ACC112 (cell line): ENCODE data around the gene TGM6.

Source experiments
- H2AFZ ChIP-seq: fragments of 200-600 bp; sonication (generic); one replicate; pipeline ENCODE4 v1.6.0; 2017; ENCODE audit warnings: antibody characterized with exemption, low read length; ENCODE audit not compliant: unreplicated experiment
- H3K27ac ChIP-seq: fragments of 200-600 bp; sonication (generic); 2 replicates; pipeline ENCODE4 v1.5.1; 2014; ENCODE audit warnings: low read depth, mild to moderate bottlenecking, antibody characterized with exemption, low read length, moderate library complexity
- H3K27me3 ChIP-seq: fragments of 200-600 bp; sonication (generic); 2 replicates; pipeline ENCODE4 v1.6.1; 2014; ENCODE audit warnings: mild to moderate bottlenecking, antibody characterized with exemption, low read length, moderate library complexity, mixed read lengths; ENCODE audit not compliant: insufficient read depth
- H3K36me3 ChIP-seq: fragments of 200-600 bp; sonication (generic); 2 replicates; pipeline ENCODE4 v1.6.1; 2016; ENCODE audit warnings: mild to moderate bottlenecking, antibody characterized with exemption, low read length, moderate library complexity, mixed read lengths; ENCODE audit not compliant: insufficient read depth
- H3K4me1 ChIP-seq: fragments of 200-600 bp; sonication (generic); one replicate; pipeline ENCODE4 v1.6.1; 2016; ENCODE audit warnings: low read length, mixed read lengths; ENCODE audit not compliant: insufficient read depth, unreplicated experiment, control insufficient read depth
- H3K4me3 ChIP-seq: fragments of 200-600 bp; sonication (generic); 2 replicates; pipeline ENCODE4 v1.5.1; 2014; ENCODE audit warnings: mild to moderate bottlenecking, low read depth, low read length
- H3K79me2 ChIP-seq: fragments of 200-600 bp; sonication (generic); one replicate; pipeline ENCODE4 v1.6.0; 2016; ENCODE audit warnings: low read length; ENCODE audit not compliant: control insufficient read depth, unreplicated experiment, insufficient read depth

TGM6 gene

DNA sequence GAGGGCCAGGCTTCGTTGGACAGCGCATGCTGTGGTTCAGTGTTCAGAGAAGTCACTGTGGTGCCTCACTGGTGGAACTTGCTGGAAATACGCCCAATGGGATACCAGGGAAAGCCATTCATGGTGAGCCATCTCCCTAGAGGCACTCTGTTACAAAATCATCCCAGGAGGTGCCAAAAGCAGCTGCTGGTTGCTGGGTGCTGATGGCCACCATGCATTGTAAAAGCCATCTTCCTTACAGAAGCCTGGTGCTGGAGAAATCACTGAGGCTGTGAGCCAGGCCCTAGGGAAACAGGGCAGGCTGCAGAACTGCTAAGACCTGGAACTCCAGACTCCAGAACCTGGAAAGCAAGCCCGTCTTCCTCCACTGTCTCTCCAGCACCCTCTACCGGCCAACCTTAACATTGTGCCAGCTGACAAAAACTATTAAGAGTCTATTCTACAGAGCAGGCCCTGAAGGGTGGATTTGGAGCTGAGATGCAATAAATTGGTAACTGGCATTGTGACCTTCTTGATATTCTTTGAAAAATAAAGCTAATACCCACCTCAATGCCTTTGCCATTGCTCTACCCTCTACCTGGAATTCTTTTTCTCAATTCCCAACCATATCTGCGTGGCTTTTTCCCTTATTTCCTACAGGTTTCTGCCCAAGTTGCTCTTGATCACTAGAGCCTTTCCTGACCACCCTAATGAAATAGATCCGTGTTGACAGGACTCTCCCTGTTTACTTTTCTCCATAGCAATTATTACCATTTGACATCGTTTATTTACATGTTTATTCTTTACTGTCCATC lies 71.4 kb downstream of the TGM6 start:
- peaks cover 21% of the 10 kb centered on the region for H3K4me1 ChIP-seq
- H3K27ac ChIP-seq = no peak overlapping the region
- H3K27me3 ChIP-seq = no peaks in the 10 kb centered on the region
- no peak overlapping the region for H3K4me3 ChIP-seq
- H3K36me3 ChIP-seq = no peaks in the 10 kb centered on the region
- H2AFZ ChIP-seq = no peak overlapping the region
- H3K79me2 ChIP-seq = no peaks in the 10 kb centered on the region

DNA sequence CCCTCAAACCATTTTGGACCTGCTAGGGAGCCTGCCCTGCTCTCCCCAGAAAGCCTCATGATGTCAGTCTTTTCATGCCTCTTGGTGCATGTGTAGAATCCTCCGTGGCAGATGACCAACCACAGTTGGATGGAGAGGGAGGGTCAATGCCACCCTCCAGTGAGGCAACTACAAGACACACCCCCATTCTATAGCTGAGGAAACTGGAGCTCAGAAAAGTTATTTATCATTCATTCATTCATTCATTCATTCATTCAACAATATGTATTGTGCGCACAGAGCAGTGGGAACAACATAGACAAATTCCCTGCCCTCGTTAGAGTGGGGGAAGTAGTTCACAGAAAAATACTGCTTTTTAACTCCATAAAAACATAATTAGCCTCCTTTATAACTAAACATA lies 73.1 kb downstream of the TGM6 start:
- Histone ChIP-seq H2AFZ (no peak overlapping the region), H3K27ac (no peak overlapping the region), H3K79me2 (no peaks in the 10 kb centered on the region), H3K36me3 (no peaks in the 10 kb centered on the region), H3K4me1 (peaks cover 21% of the 10 kb centered on the region), H3K4me3 (no peak overlapping the region), H3K27me3 (no peaks in the 10 kb centered on the region)

DNA sequence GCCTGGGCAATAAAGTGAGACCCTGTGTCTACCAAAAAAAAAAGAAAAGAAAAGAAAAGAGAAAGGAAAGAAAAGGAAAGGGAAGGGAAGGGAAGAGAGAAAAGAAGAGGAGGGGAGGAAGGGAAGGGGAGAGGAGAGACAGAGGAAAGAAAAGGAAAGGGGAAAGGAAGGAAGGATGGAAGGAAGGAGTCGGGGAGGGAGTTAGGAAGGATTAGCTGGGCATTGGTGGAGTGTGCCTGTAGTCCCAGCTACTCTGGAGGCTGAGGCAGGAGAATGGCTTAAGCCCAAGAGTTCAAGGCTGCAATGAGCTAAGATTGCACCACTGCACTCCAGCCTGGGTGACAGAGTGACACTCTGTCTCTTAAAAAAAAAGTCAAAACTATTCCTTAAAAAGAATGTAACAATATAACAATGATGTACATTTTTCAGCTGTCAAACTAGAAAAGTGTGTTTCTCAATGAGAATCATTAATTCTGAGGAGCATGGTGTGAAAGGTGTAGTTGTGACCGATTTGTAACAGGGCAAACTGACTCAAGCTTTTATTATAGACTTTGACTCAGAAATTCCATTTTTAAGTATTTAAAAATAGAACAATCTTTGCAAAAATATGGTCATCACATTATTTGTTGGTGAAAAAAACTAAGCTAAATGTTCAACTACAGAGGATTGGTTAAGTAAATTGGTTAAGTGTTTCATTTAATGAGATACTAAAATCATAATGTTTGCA lies 75.2 kb downstream of the TGM6 start:
- no peak overlapping the region for H3K4me3 ChIP-seq
- H3K4me1 ChIP-seq = peaks cover 11% of the 10 kb centered on the region
- H3K36me3 ChIP-seq = peaks cover 13% of the 10 kb centered on the region
- H3K79me2 ChIP-seq = no peaks in the 10 kb centered on the region
- no peaks in the 10 kb centered on the region for H3K27me3 ChIP-seq
- H3K27ac ChIP-seq = no peak overlapping the region
- no peak overlapping the region for H2AFZ ChIP-seq

DNA sequence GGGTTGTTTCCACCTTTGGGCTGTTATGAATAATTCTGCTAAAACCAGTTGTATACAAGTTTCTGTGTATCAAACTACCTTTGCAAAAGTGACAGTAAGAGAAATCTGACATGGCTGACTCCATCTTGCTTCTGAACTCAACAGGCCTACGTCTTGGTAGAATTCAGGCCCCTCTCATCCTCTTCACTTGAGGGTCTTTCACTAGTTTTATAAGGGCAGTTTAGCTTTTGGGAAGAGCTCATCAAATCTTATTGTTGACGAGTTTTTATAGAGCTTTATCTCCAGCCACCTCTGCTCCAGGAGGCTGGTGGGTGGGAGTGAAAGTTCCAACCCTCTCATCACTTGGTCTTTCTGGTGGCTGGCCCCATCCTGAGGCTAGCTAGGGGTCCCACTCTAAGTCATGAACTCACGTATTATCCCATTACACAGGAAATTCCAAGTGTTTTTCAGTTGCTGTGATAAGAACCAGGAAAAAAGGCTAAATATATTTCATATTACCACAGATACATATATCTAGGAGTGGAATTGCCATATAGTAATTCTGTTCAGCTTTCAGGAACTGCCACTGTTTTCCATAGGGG lies 78.3 kb downstream of the TGM6 start:
- Histone ChIP-seq H3K4me1 (no peaks in the 10 kb centered on the region), H3K4me3 (no peak overlapping the region), H3K36me3 (peaks cover 43% of the 10 kb centered on the region), H2AFZ (no peak overlapping the region), H3K27me3 (no peaks in the 10 kb centered on the region), H3K27ac (no peak overlapping the region), H3K79me2 (peaks cover under 1% of the 10 kb centered on the region)

DNA sequence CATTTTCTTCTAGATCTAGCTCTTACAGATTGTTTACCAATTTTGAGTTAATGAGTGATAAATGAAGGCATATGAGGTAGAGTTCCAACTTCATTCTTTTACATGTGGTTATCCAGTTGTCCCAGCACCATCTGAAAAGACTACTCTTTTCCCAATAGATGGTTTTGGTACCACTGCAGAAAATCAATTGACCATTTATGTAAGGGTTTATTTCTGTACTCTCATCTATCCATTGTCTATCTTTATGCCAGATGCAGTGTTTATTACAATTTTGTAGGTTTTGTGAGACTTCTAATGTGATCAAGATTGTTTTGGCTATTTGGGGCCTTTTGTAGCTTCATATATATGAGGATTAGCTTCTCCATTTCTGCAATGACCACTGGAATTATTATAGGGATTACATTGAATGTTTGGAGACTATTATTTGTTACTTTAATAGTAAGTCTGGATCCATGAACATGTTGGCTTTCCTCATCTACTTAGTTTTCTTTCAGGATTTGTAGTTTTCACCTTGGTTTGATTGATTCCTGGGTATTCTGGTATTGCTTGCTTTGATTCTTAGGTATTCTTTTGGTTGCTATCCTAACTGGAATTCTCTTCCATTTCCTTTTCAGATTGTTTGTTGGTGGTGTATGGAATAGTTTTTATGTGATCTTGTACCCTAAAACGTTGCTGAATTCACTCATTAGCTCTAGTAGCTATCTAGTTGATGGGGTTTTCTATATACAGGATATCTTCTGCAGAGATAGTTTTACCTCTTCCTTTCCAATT lies 79.5 kb downstream of the TGM6 start:
- Histone ChIP-seq H3K36me3 (peaks cover 53% of the 10 kb centered on the region), H3K4me3 (no peak overlapping the region), H3K79me2 (peaks cover 10% of the 10 kb centered on the region), H3K27me3 (no peaks in the 10 kb centered on the region), H2AFZ (no peak overlapping the region), H3K27ac (no peak overlapping the region), H3K4me1 (no peaks in the 10 kb centered on the region)

DNA sequence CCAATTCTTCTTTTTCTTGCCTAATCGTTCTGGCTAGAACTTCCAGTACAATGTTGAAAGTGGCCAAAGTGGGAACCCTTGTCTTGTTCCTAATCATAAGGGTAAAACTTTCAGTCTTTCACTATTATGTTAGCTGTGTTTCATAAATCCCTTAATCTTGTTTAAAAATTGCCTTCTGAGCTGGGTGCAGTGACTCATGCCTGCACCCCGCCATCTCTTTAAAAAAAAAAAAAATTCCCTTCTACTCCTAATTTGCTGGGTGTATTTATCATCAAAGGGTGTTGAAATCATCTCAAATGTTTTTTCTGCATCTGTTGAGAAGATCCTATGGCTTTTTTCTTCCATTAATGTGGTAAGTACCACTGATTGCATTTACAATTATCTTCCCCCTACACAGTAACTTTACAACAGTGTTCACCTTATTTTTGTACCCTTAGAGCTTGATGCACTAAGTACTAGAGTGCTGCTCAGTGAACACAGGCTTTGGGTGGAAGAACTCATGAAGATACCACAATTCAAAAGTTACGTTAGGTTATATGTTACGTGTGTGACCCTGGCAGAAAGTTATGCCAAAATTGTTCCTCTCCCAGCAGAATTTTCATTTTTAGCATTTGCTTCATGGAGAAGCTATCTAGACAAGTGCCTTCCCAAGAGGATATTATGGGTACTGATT lies 80.2 kb downstream of the TGM6 start:
- H3K79me2 ChIP-seq = peaks cover 15% of the 10 kb centered on the region
- H3K36me3 ChIP-seq = peaks cover 57% of the 10 kb centered on the region
- no peak overlapping the region for H3K27ac ChIP-seq
- H3K4me3 ChIP-seq = no peak overlapping the region
- no peak overlapping the region for H2AFZ ChIP-seq
- H3K4me1 ChIP-seq = no peaks in the 10 kb centered on the region
- no peaks in the 10 kb centered on the region for H3K27me3 ChIP-seq

DNA sequence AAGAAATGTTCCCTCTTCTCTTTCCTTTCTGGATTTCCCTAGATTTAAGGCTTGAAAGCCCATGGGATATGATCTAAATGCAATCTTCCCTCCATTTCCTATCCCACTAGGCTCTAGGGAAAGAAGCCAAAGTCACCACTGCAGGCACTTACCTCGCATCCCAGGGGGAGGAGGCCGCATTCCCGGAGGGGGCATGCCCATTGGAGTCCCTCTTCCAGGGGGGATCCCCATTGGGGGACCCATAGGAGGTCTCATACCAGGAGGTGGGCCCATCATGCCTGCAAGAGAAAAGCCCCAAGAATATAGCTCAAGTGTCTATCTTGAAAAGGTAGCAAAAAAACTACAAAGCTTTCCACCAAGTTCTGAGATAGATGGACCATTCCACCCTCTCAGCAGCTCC lies 81.8 kb downstream of the TGM6 start:
- Histone ChIP-seq H3K79me2 (peaks cover 30% of the 10 kb centered on the region), H3K27me3 (no peaks in the 10 kb centered on the region), H3K36me3 (peaks cover 73% of the 10 kb centered on the region), H3K4me3 (no peak overlapping the region), H2AFZ (no peak overlapping the region), H3K4me1 (peaks cover 1% of the 10 kb centered on the region), H3K27ac (no peak overlapping the region)

DNA sequence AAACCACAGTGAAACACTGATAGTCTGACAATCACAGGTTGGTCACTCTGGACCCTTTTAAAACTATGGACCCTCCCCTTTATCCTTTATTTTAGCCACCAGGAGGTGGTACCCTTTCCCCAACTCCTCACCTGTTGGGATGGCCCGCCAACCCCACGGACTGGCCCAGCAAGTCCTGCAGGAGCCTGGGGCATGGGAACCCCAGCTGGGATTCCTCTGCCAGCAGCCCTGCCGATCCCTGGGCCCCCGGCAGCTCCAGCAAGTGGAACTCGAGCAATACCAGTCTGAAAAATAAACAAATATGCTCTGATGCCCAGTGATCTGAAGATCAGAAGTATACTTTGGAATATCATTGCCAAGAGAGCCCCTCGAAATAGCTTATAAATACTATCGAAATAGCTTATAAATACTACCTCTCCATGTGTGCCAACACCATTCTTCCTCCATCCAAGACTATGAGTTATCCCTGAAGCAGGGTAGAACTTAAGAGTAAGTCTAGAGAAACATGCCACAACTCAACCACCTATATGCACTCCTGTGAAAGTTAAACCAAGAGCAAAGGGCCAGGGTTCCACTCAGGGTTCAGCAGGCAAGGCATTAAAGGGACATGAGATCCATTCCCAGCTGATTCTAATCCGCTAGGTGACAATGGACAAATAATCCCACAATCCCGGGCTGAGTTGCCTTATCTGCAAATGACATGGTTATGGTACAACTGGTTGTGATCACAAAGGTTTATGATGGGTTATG lies 83.1 kb downstream of the TGM6 start:
- no peak overlapping the region for H3K27ac ChIP-seq
- peaks cover 43% of the 10 kb centered on the region for H3K79me2 ChIP-seq
- no peaks in the 10 kb centered on the region for H3K27me3 ChIP-seq
- H2AFZ ChIP-seq = no peak overlapping the region
- no peak overlapping the region for H3K4me3 ChIP-seq
- H3K36me3 ChIP-seq = peaks cover 84% of the 10 kb centered on the region
- H3K4me1 ChIP-seq = peaks cover 14% of the 10 kb centered on the region

DNA sequence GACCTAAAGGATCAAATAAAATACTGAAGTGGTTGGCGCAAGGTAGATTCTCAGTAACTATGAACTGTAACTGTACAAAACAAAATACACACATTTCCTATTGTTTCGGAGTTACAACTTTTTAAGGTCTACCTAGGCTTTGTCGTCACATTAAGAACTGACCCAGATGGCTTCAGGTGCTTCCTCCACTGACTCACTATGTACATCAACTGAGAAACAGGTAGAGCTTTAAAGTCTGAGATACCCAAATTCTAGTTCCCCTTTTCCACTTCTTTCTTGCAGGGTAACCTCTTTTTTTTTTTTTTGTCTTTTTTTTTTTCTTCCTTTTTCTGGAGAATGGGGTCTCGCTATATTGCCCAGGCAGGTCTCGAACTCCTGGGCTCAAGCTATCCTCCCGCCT lies 84.4 kb downstream of the TGM6 start:
- Histone ChIP-seq H3K27ac (no peak overlapping the region), H3K79me2 (peaks cover 56% of the 10 kb centered on the region), H3K4me1 (peaks cover 17% of the 10 kb centered on the region), H3K27me3 (no peaks in the 10 kb centered on the region), H3K36me3 (peaks cover 80% of the 10 kb centered on the region), H3K4me3 (no peak overlapping the region), H2AFZ (no peak overlapping the region)
